CD4-positive, alpha-beta T cell (primary cell): ENCODE measurements around the gene MGRN1. TPM values are rescaled to one million over a fixed set of nuclear protein-coding genes. Genes with fewer than 3 reads are reported as not detected.

Experiments used
- ATAC-seq: fragments of 200-7000 bp; cut with Tn5 transposase; one replicate; pipeline ENCODE4 v1.10.0; 2022; ENCODE audit warnings: mild to moderate bottlenecking; ENCODE audit not compliant: poor library complexity
- CTCF ChIA-PET: fragments of 350-600 bp; sonication (Branson Sonifier 250); formaldehyde crosslinking; loops from one replicate; lab custom pipeline; 2021; ENCODE audit warnings: antibody characterized with exemption, inconsistent platforms; lab: Charles Lee
- POLR2A ChIA-PET: fragments of 350-600 bp; sonication (Branson Sonifier 250); formaldehyde crosslinking; loops from one replicate; lab custom pipeline; 2021; ENCODE audit warnings: antibody characterized with exemption, inconsistent platforms; lab: Charles Lee
- DNase-seq, 14 experiments: peaks; one replicate each; pipeline ENCODE4 v3.0.0-alpha.2; 2013 to 2020; ENCODE audit warnings: mixed read lengths in 2 of 14
- H3K27ac ChIP-seq, 2 donors: one replicate each; pipeline versions ENCODE4 v1.5.1 to v1.7.0; 2013; ENCODE audit warnings: low read length in 2 of 2, low read depth in 1 of 2, mild to moderate bottlenecking in 1 of 2
- H3K27me3 ChIP-seq, 2 experiments: 1 replicate in 1 of 2; 2 replicates in 1 of 2; pipeline versions ENCODE4 v1.6.1 to v1.7.0; 2013; ENCODE audit warnings: low read length in 2 of 2, control low read depth in 1 of 2, mild to moderate bottlenecking in 1 of 2, moderate library complexity in 1 of 2; ENCODE audit not compliant: insufficient read depth in 2 of 2, control insufficient read depth in 1 of 2
- H3K36me3 ChIP-seq: one replicate; pipeline ENCODE4 v1.6.1; 2013; ENCODE audit warnings: low read length, control low read depth; ENCODE audit not compliant: insufficient read depth
- H3K4me1 ChIP-seq: one replicate; pipeline ENCODE4 v1.6.1; 2013; ENCODE audit warnings: low read length, control low read depth; ENCODE audit not compliant: insufficient read depth
- H3K4me3 ChIP-seq: one replicate; pipeline ENCODE4 v1.5.1; 2013; ENCODE audit warnings: mild to moderate bottlenecking, low read length, moderate library complexity
- H3K9me3 ChIP-seq, 2 experiments: 1 replicate in 1 of 2; 2 replicates in 1 of 2; pipeline versions ENCODE4 v1.6.1 to v1.7.0; 2013; ENCODE audit warnings: low read length in 2 of 2, mild to moderate bottlenecking in 2 of 2, control low read depth in 1 of 2, moderate library complexity in 1 of 2; ENCODE audit not compliant: control insufficient read depth in 1 of 2, insufficient read depth in 1 of 2
- H3K27ac Mint-ChIP-seq: one replicate; pipeline ENCODE4 v1.8.0; 2020; ENCODE audit warnings: mixed read lengths
- H3K27me3 Mint-ChIP-seq: one replicate; pipeline ENCODE4 v1.8.0; 2021; ENCODE audit warnings: mixed read lengths
- H3K36me3 Mint-ChIP-seq: one replicate; pipeline ENCODE4 v1.8.0; 2021; ENCODE audit warnings: low read depth, mixed read lengths
- H3K4me1 Mint-ChIP-seq: one replicate; pipeline ENCODE4 v1.8.0; 2021; ENCODE audit warnings: low read depth, mixed read lengths
- H3K4me3 Mint-ChIP-seq: one replicate; pipeline ENCODE4 v1.8.0; 2020; ENCODE audit warnings: mild to moderate bottlenecking, mixed read lengths
- H3K9me3 Mint-ChIP-seq: one replicate; pipeline ENCODE4 v1.8.0; 2020; ENCODE audit warnings: mixed read lengths
- CTCF ChIP-seq: fragments of 200-600 bp; IDR thresholded peaks from one replicate; pipeline ENCODE4 v1.8.0; 2022; ENCODE audit warnings: antibody characterized with exemption, mild to moderate bottlenecking
- intact Hi-C, 2 experiments: fragments of 100-400 bp; cut with DNase I in 1 of 2; cut with micrococcal nuclease in 1 of 2; formaldehyde crosslinking; loops; one replicate each; pipeline versions ENCODE4 v1.15.1 to v1.9.0; 2023 to 2025; cut with DNase I, micrococcal nuclease
- total RNA-seq, 174 experiments: library from RNA in 2 of 174; stranded (reverse) in 2 of 174; gene quantifications; one replicate each; pipeline ENCODE4 v1.2.3 and lab custom pipeline; 2021 to 2026

MGRN1 gene
- total RNA-seq, 2 experiments from 2014 or later = 45.9 to 48.6 TPM

- TF ChIP-seq CTCF = no peak
Measured at GRCh38 chr16:4709481-4709880, 84.9 kb downstream of the MGRN1 start.

GRCh38 chr16:4713663-4714501 lies 89.3 kb downstream of the MGRN1 start:
- H3K27ac Mint-ChIP-seq = no peak overlapping the region
- H3K4me3 Mint-ChIP-seq = no peak overlapping the region
- Histone ChIP-seq H3K27me3 (no peaks in the 10 kb centered on the region), H3K36me3 (peaks cover 15% of the 10 kb centered on the region), H3K9me3 (no peaks in the 10 kb centered on the region), H3K27ac (no peak overlapping the region), H3K4me1 (no peaks in the 10 kb centered on the region), H3K4me3 (no peak overlapping the region)
- DNase-seq (no peak), ATAC-seq (no peak)
- peaks cover 4% of the 10 kb centered on the region for H3K4me1 Mint-ChIP-seq
- H3K9me3 Mint-ChIP-seq = no peaks in the 10 kb centered on the region
- H3K36me3 Mint-ChIP-seq = peaks cover 51% of the 10 kb centered on the region
- intact Hi-C loops = no loop called here
- H3K27me3 Mint-ChIP-seq = no peaks in the 10 kb centered on the region
- no peak for TF ChIP-seq CTCF
- POLR2A ChIA-PET = interaction anchor here (0.6 kb wide), 1 partner anchor 75 kb away, joined by 3 read pairs; the partner anchor contains the start of gene SEPTIN12
- CTCF ChIA-PET = no interaction called here

More at GRCh38 chr16:4709481-4709880, 84.9 kb downstream of the MGRN1 start:
- peaks cover 26% of the 10 kb centered on the region for H3K36me3 ChIP-seq
- H3K9me3 Mint-ChIP-seq = no peaks in the 10 kb centered on the region
- no peak overlapping the region for H3K4me3 ChIP-seq
- H3K27ac ChIP-seq = no peak overlapping the region
- peaks cover 70% of the 10 kb centered on the region for H3K36me3 Mint-ChIP-seq
- ATAC-seq = no peak
- H3K4me3 Mint-ChIP-seq = no peak overlapping the region
- peaks cover 4% of the 10 kb centered on the region for H3K4me1 Mint-ChIP-seq
- no peaks in the 10 kb centered on the region for H3K27me3 Mint-ChIP-seq
- H3K4me1 ChIP-seq = no peaks in the 10 kb centered on the region
- intact Hi-C loops = no loop called here
- no peak for DNase-seq
- no peak overlapping the region for H3K27ac Mint-ChIP-seq
- ChIA-PET CTCF (interaction anchor here (0.6 kb wide), 1 partner anchor 238 kb away, joined by 3 read pairs; no protein-coding TSS in a partner anchor), POLR2A (interaction anchor here (0.6 to 1.6 kb wide), 2 partner anchors 17 to 59 kb away, joined by 4 read pairs; no protein-coding TSS in a partner anchor)
- H3K27me3 ChIP-seq = no peaks in the 10 kb centered on the region
- H3K9me3 ChIP-seq = no peaks in the 10 kb centered on the region

- no peak for TF ChIP-seq CTCF
- ATAC-seq = no peak
- H3K4me1 Mint-ChIP-seq = peaks cover 4% of the 10 kb centered on the region
- POLR2A ChIA-PET = no interaction called here
- H3K27ac Mint-ChIP-seq = no peak overlapping the region
- Histone ChIP-seq H3K27ac (no peak overlapping the region), H3K9me3 (no peaks in the 10 kb centered on the region), H3K4me3 (no peak overlapping the region), H3K27me3 (no peaks in the 10 kb centered on the region), H3K36me3 (peaks cover 10% of the 10 kb centered on the region), H3K4me1 (no peaks in the 10 kb centered on the region)
- no peaks in the 10 kb centered on the region for H3K9me3 Mint-ChIP-seq
- no peak for DNase-seq
- no peak overlapping the region for H3K4me3 Mint-ChIP-seq
- H3K36me3 Mint-ChIP-seq = peaks cover 49% of the 10 kb centered on the region
- intact Hi-C loops = no loop called here
- no peaks in the 10 kb centered on the region for H3K27me3 Mint-ChIP-seq
- CTCF ChIA-PET = interaction anchor here (0.6 kb wide), 1 partner anchor 144 kb away, joined by 3 read pairs; no protein-coding TSS in a partner anchor
Measured at GRCh38 chr16:4714996-4715395, 90.4 kb downstream of the MGRN1 start.
